PFSK-1 (cell line): ENCODE data around the gene LINGO3.

Source experiments
- REST ChIP-seq, 2 experiments: IDR thresholded peaks; 2 replicates each; pipeline versions ENCODE4 v1.6.1 to v1.8.0; 2011 to 2012; ENCODE audit warnings: low read depth in 2 of 2, low read length in 2 of 2, control low read depth in 1 of 2, inconsistent platforms in 1 of 2, mild to moderate bottlenecking in 1 of 2, moderate library complexity in 1 of 2; ENCODE audit not compliant: insufficient read depth in 1 of 2
- TAF1 ChIP-seq: IDR thresholded peaks from 2 replicates; pipeline ENCODE4 v1.6.1; 2012; ENCODE audit warnings: low read length, control low read depth, borderline replicate concordance; ENCODE audit not compliant: insufficient read depth

- TF ChIP-seq REST (IDR thresholded peaks at IDR 0.05; ENCODE audit: insufficient read depth in 1 of 2, low read depth in 2 of 2, low read length in 2 of 2) (no peak), TAF1 (no peak)
Measured at GRCh38 chr19:2266183-2266993, 41.6 kb downstream of the LINGO3 start.
